Smooth muscle cell (in vitro differentiated cells): ENCODE results near the gene ATP1B2. TPM values are rescaled to one million over a fixed set of nuclear protein-coding genes. Genes with fewer than 3 reads are reported as not detected.

ENCODE experiments used
- DNase-seq: peaks from one replicate; lab custom pipeline; 2025; ENCODE audit not compliant: unreplicated experiment; lab: John Stamatoyannopoulos, UW
- H2AFZ ChIP-seq: fragments of 200-600 bp; sonication (generic); 2 replicates; pipeline ENCODE4 v1.6.0; 2016; ENCODE audit warnings: antibody characterized with exemption, low read depth, mild to moderate bottlenecking
- H3F3A ChIP-seq: fragments of 200-600 bp; sonication (generic); 2 replicates; pipeline ENCODE4 v1.6.0; 2017; ENCODE audit warnings: antibody characterized with exemption, low read depth
- H3K27ac ChIP-seq: fragments of 200-600 bp; sonication (generic); 2 replicates; pipeline ENCODE4 v1.5.1; 2016; ENCODE audit warnings: low read depth, mild to moderate bottlenecking
- H3K27me3 ChIP-seq: fragments of 200-600 bp; sonication (generic); 2 replicates; pipeline ENCODE4 v1.6.1; 2016; ENCODE audit warnings: low read depth, mild to moderate bottlenecking
- H3K36me3 ChIP-seq: fragments of 200-600 bp; sonication (generic); 2 replicates; pipeline ENCODE4 v1.5.1; 2016; ENCODE audit warnings: low read depth
- H3K4me1 ChIP-seq: fragments of 200-600 bp; sonication (generic); 2 replicates; pipeline ENCODE4 v1.5.1; 2016; ENCODE audit warnings: low read depth
- H3K4me2 ChIP-seq: fragments of 200-600 bp; sonication (generic); 2 replicates; pipeline ENCODE4 v1.6.0; 2016; ENCODE audit warnings: mild to moderate bottlenecking
- H3K4me3 ChIP-seq: fragments of 200-600 bp; sonication (generic); 2 replicates; pipeline ENCODE4 v1.5.1; 2016; ENCODE audit warnings: mild to moderate bottlenecking
- H3K79me2 ChIP-seq: fragments of 200-600 bp; sonication (generic); 2 replicates; pipeline ENCODE4 v1.6.0; 2016; ENCODE audit warnings: low read depth, mild to moderate bottlenecking
- H3K9ac ChIP-seq: fragments of 200-600 bp; sonication (generic); 2 replicates; pipeline ENCODE4 v1.6.0; 2016; ENCODE audit warnings: low read depth
- H3K9me3 ChIP-seq: fragments of 200-600 bp; sonication (generic); replicated peaks from 2 replicates; pipeline ENCODE4 v1.5.1; 2016; ENCODE audit warnings: low read depth
- H4K20me1 ChIP-seq: fragments of 200-600 bp; sonication (generic); 2 replicates; pipeline ENCODE4 v1.6.0; 2016; ENCODE audit warnings: low read depth
- CTCF ChIP-seq: fragments of 200-600 bp; sonication (generic); IDR thresholded peaks from 2 replicates; pipeline ENCODE4 v1.5.1; 2017; ENCODE audit warnings: borderline replicate concordance, mild to moderate bottlenecking, antibody characterized with exemption; ENCODE audit not compliant: insufficient read depth, poor library complexity, severe bottlenecking
- WGBS: methylation state at CpG from one replicate; pipeline ENCODE4 v1.1.7; 2016; ENCODE audit warnings: low lambda C conversion rate; 5-methylcytosine and 5-hydroxymethylcytosine counted together
- polyA plus RNA-seq: library from polyadenylated mRNA; unstranded; fragments of >200 nt; fragmentation: Nextera tagmentation; extraction: Ambion mirVana; gene quantifications from 2 replicates; pipeline ENCODE4 v1.2.1, GENCODE V29; 2016
- total RNA-seq: library from RNA; depleted of rRNA; stranded (reverse); fragments of >200 nt; gene quantifications from 2 replicates; pipeline ENCODE4 v1.2.3, GENCODE V29; 2014

Gene ATP1B2
- total and polyA plus RNA-seq, 2 experiments from 2014 or later, result 0.85 to 4.4 TPM

GRCh38 chr17:7626956-7627249 is 23.8 kb upstream of the ATP1B2 start:
- peak overlapping the region; percentile 87 for H3K4me2 ChIP-seq
- no peaks in the 10 kb centered on the region for H3F3A ChIP-seq
- no peak for TF ChIP-seq CTCF
- no peak for DNase-seq
- H3K4me3 ChIP-seq, result peak overlapping the region; percentile 87
- WGBS, result 21% methylated on average over 6 of the region's 6 CpGs
- no peaks in the 10 kb centered on the region for H4K20me1 ChIP-seq
- no peaks in the 10 kb centered on the region for H3K4me1 ChIP-seq
- peak overlapping the region; percentile 82 for H2AFZ ChIP-seq
- H3K9ac ChIP-seq, result peak overlapping the region; percentile 97
- no peaks in the 10 kb centered on the region for H3K36me3 ChIP-seq
- H3K27me3 ChIP-seq, result no peaks in the 10 kb centered on the region
- peaks cover 8% of the 10 kb centered on the region for H3K79me2 ChIP-seq
- H3K9me3 ChIP-seq, result no peaks in the 10 kb centered on the region
- H3K27ac ChIP-seq, result peak overlapping the region; percentile 93

- no peaks in the 10 kb centered on the region for H3K4me1 ChIP-seq
- peak within 1 kb of the TSS; percentile 87 for H3K4me3 ChIP-seq
- H3K36me3 ChIP-seq, result no peaks in the 10 kb centered on the region
- H3K27me3 ChIP-seq, result no peaks in the 10 kb centered on the region
- H3K9me3 ChIP-seq, result no peaks in the 10 kb centered on the region
- no peaks in the 10 kb centered on the region for H3F3A ChIP-seq
- peak within 1 kb of the TSS; percentile 97 for H3K9ac ChIP-seq
- H3K27ac ChIP-seq, result peak within 1 kb of the TSS; percentile 93
- H2AFZ ChIP-seq, result peak within 1 kb of the TSS; percentile 82
- H3K4me2 ChIP-seq, result peak within 1 kb of the TSS; percentile 87
- H3K79me2 ChIP-seq, result peaks cover 8% of the 10 kb centered on the region
- TF ChIP-seq CTCF, result no peak
- peak; percentile 87 for DNase-seq
- 2% methylated on average over 52 of the region's 54 CpGs for WGBS
- no peaks in the 10 kb centered on the region for H4K20me1 ChIP-seq
These were observed 23.2 kb upstream of the ATP1B2 start, which contains the start of gene SAT2 for GRCh38 chr17:7627250-7628121. TSS of gene SAT2 (minus strand) at chr17:7627821. CDS start at chr17:7627635, 186 bp downstream.

- no peaks in the 10 kb centered on the region for H3K4me1 ChIP-seq
- H3F3A ChIP-seq, result no peaks in the 10 kb centered on the region
- H3K9me3 ChIP-seq, result no peaks in the 10 kb centered on the region
- H3K4me2 ChIP-seq, result no peak within 1 kb of the TSS
- no peaks in the 10 kb centered on the region for H3K36me3 ChIP-seq
- no peaks in the 10 kb centered on the region for H4K20me1 ChIP-seq
- H3K9ac ChIP-seq, result no peak within 1 kb of the TSS
- H3K79me2 ChIP-seq, result peaks cover 8% of the 10 kb centered on the region
- H2AFZ ChIP-seq, result no peak within 1 kb of the TSS
- H3K4me3 ChIP-seq, result no peak within 1 kb of the TSS
- H3K27ac ChIP-seq, result no peak within 1 kb of the TSS
- no peak for TF ChIP-seq CTCF
- no peaks in the 10 kb centered on the region for H3K27me3 ChIP-seq
- WGBS, result 85% methylated on average over 13 of the region's 13 CpGs
- no peak for DNase-seq
These were observed 20.7 kb upstream of the ATP1B2 start, which contains the start of gene SHBG for GRCh38 chr17:7629939-7630571. TSS of gene SHBG (plus strand) at chr17:7630135. CDS start at chr17:7630173, 38 bp downstream.
